GM06990 (cell line): ENCODE measurements around the gene ALDH1B1.

ENCODE experiments used
- DNase-seq: peaks from one replicate; pipeline ENCODE4 v3.0.0-alpha.2; 2011; ENCODE audit not compliant: insufficient read length; ENCODE audit errors: extremely low read depth
- H3K27me3 ChIP-seq: replicated peaks from 2 replicates; pipeline ENCODE4 v1.6.0; 2011; ENCODE audit warnings: low read length; ENCODE audit not compliant: control insufficient read depth, insufficient read depth
- H3K36me3 ChIP-seq: 2 replicates; pipeline ENCODE4 v1.5.1; 2011; ENCODE audit warnings: low read length; ENCODE audit not compliant: control insufficient read depth, insufficient read depth
- H3K4me3 ChIP-seq: replicated peaks from 2 replicates; pipeline ENCODE4 v1.5.1; 2011; ENCODE audit warnings: low read depth, mild to moderate bottlenecking, control low read depth, low read length
- CTCF ChIP-seq: IDR thresholded peaks from 2 replicates; pipeline ENCODE4 v1.5.1; 2011; ENCODE audit warnings: low read length, control low read depth, mild to moderate bottlenecking, inconsistent platforms; ENCODE audit not compliant: insufficient read depth, poor library complexity, severe bottlenecking

ALDH1B1 gene

DNA sequence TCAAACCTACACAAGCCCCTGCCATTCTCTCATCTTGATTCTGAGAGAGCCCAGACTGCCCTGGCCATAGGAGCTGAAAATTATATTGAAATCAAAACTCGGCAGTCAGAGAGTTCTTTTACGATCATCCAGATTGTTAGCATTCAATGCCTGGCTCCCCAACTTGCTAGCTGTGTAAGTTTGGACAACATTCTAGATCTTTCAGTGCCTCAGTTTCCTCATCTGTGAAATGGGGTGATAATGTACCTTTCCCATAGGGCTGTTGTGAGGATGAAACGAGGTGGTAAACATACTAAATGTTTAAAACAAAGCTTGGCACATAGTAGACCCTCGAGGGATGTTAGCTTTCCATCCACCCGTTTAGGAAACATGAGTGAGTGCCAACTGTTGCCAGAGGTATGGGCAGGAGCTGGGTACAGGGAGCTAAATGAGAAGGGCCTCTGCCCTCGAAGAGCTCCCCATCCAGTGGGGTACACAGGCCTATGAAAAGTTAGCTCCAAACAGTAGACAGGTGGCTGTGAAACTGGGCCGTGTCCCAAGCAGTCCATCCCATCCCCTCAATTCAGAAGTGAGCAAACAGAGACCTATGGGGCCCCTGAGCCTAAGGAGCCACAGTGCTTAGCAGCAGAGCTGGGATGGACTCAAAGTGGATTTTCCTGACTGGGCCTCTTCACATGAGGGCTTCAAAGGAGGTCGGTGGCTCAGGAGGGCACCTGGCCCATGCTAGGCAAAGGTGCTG is 49.0 kb downstream of the ALDH1B1 start:
- H3K27me3 ChIP-seq: no peaks in the 10 kb centered on the region; the same call in none of the 2 replicates
- no peak overlapping the region for H3K4me3 ChIP-seq
- no peak for TF ChIP-seq CTCF
- H3K36me3 ChIP-seq: no peaks in the 10 kb centered on the region
- no peak for DNase-seq

DNA sequence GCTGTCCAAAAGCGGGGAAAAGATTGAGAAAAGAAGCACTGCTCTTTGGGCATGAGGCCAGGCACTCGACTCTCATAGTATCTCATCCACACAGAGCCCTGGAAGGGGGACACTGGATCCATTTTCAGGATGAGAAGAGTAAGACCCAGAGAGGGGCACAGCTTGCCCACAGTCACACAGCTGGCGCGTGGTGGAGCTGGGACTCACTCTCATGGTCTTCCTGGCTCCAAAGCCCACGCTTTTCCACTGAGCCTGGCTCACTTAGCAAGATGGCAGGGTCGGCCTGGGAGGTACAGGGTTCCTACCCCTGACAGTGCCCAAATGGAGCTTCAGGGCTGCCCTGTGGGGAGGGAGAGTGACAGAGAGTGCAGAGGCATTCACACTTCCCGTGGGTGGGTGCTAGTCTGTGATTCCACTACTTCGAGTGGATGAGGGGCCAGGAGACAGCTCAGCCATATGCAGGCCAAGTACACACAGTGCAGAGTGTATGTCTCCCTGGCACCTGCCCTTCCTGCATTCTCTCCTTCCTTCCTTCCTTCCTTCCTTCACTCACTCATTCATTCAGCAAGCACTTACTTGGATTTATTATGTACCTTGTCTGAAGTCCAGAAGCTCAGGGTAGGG is 50.1 kb downstream of the ALDH1B1 start:
- H3K36me3 ChIP-seq: no peaks in the 10 kb centered on the region
- no peak overlapping the region for H3K4me3 ChIP-seq
- no peak for DNase-seq
- no peaks in the 10 kb centered on the region; the same call in none of the 2 replicates for H3K27me3 ChIP-seq
- no peak for TF ChIP-seq CTCF

DNA sequence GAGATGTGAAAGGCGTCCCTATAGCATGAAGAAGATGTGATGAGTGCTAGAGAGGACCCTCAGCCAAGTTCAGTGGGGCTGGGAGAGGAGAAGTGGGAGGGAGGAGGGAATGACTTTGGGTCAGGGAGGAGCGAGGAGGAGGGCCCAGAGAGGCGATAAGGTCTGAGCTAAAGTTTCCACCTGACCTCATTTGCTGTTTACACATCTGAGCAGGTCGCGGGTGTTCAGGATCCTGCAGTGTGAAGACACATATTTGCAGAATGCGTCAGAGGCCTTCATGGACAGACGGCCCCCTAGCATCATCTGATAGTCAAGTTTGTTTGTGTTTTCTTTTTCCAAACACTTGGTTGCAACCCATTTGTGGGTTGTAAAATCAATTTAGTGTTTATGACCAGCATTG is 50.7 kb downstream of the ALDH1B1 start:
- TF ChIP-seq CTCF: no peak
- Histone ChIP-seq H3K36me3 (no peaks in the 10 kb centered on the region), H3K27me3 (no peaks in the 10 kb centered on the region; the same call in none of the 2 replicates), H3K4me3 (no peak overlapping the region)
- no peak for DNase-seq

- Histone ChIP-seq H3K27me3 (no peaks in the 10 kb centered on the region; the same call in none of the 2 replicates), H3K36me3 (no peaks in the 10 kb centered on the region), H3K4me3 (no peak overlapping the region)
- no peak for TF ChIP-seq CTCF
- no peak for DNase-seq
Observed at GRCh38 chr9:38443597-38443996, 51.1 kb downstream of the ALDH1B1 start.

DNA sequence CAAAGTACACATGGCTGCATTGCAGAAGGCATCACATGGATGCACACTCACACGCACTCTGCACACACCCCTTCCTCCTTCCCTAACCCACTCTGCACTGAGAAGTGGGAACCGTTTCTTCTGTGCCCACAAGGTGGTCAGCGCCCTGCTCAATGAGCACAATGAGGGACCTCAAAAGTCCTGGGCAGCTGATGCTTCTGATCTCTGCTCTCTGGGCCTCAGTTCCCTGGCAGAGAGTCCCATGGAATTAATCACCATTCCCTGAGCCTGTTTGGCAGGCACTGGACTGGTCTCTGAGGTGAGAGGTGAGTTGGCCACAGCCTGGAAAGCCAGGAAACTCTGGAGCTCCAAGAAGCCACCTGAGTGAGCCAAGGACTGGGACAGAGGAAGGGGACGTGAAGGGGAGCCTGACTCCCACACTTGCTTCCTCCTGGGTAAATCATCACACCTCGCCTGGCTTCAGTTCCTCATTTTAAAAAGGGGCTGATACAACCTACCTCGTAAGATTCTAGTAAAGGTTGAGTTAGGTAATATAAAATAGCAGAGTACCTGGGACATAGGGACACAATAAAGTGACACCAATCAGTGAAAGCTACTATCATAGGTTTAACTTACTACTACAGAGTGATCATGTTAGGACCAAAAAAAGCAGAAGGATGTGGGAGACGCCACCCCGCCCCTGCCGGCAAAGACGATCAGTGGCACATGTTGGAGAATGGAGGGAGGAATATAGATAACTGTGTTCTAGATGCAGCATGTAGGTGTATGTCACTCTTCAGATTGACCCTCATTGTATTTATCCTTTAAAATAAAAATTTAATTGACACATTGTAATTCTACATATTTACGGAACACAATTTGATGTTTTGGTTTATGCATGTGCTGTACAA is 52.9 kb downstream of the ALDH1B1 start:
- H3K27me3 ChIP-seq: no peaks in the 10 kb centered on the region
- no peak for DNase-seq
- H3K36me3 ChIP-seq: no peaks in the 10 kb centered on the region
- no peak for TF ChIP-seq CTCF
- H3K4me3 ChIP-seq: no peak overlapping the region
